ENCODE data around the gene DCN.
"Not testable (repeated sequence)": the region's sequence is repeated elsewhere in the genome, so short reads cannot be mapped to it uniquely, and the experiment has no call there.

Gene DCN, protein sequence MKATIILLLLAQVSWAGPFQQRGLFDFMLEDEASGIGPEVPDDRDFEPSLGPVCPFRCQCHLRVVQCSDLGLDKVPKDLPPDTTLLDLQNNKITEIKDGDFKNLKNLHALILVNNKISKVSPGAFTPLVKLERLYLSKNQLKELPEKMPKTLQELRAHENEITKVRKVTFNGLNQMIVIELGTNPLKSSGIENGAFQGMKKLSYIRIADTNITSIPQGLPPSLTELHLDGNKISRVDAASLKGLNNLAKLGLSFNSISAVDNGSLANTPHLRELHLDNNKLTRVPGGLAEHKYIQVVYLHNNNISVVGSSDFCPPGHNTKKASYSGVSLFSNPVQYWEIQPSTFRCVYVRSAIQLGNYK

GRCh38 chr12:91182636-91183455 lies at the start of gene DCN:
Gene DCN, minus strand, starts transcription at chr12:91182817. Its CDS starts 4,265 bp downstream, at chr12:91178552.
- DNase-seq (ENCODE audit: low read depth), result no peak

GRCh38 chr12:91230841-91231240 lies 48.2 kb upstream of the DCN start:
- no peak for DNase-seq (ENCODE audit: low read depth)

DNA sequence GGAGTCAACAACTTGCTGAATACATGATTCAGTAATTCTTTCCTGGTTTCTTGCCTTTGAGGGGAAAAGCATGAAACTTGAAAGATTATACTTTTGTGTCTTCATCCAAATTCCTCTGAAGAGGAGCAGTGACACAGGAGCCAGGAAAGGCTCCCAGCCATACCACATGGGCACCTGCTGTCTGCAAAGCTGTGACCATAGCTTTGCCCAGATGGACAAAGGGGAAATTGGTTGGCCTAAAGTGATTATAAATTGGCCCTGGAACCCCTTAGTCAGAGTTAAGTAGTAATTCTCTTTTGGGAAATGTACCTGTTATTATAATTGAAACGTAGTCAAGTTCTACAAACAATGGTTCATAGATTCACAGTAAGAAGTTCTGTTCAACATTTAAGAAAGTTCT lies 44.3 kb upstream of the DCN start:
- no peak for DNase-seq (ENCODE audit: low read depth)

DNA sequence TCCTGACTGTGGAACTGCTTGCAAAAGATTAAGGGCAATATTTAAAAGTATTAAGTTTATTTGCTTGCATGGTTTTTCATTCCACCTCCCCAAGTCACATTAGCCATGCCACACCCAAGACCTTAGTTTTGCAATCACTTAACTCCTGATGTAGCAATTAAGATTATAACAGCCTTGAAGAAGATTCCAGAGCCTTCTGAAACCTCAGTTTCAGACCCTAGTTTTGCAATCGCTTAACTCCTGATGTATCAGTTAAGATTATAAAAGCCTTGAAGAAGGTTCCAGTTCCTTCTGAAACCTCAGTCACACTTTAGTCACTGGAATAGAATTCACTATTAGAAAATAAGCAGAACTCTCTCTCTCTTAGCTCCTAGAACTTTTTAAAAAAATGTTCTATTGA lies 42.7 kb upstream of the DCN start:
- DNase-seq (ENCODE audit: low read depth), result no peak

DNA sequence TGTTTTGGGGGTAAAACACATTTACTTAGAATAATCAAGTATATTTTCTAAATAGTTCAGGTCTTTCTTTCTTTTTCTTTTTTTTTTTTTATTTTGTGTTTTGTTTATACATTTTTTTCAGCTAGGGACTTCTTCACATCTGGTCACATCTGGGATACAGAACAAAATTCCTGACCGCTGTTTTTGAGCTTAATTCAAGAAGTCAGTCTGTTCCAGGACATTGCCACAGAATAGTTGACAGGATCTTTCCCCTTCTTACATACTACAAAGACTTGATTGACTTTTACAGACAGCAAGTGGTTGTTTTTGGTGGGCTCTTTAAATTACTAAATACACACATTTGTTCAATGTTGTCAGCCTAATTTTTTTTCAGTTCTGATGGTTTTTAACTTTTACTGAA lies 41.8 kb upstream of the DCN start:
- no peak for DNase-seq (ENCODE audit: low read depth)

GRCh38 chr12:91222746-91223145 lies 40.1 kb upstream of the DCN start:
- no peak for DNase-seq (ENCODE audit: low read depth)

DNA sequence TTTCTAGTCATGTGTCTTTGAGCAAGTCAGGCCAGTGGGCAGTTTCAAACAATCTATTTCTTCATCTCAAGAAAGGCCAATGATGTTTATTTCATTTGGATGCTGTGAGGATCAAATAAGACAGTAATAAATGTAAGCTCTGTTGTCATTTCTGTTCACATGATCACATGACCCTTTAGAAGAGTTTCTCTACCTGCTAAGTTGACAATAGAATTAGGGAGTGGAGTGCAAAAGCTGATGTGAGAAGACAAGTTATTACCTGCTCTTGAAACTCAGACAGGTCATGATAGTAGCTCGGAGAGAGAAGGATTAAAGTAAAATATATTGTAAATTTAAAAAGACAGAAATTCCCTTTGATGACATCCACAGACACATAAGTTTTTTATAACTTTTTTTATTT lies 37.3 kb upstream of the DCN start:
- DNase-seq (ENCODE audit: low read depth), result no peak

DNA sequence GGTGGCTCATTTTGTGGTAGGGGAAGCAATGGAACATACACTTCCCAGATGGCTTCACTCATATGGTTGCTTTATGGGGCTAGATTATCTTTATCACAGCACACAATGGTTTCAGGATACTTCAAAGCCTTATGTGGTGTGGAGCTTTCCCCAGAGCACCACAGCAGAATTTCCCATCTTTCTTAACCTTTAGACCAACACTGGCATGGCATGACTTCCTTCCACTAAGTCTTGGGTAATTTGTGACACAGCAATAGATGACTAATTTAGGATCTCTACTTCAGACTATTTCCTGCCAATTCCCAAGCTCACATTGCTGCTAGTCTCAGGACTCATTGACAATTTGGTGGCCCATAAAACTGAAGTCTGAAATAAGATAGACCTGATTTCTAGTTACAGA lies 36.9 kb upstream of the DCN start:
- no peak for DNase-seq (ENCODE audit: low read depth)

GRCh38 chr12:91216871-91217270 lies 34.3 kb upstream of the DCN start:
- no peak for DNase-seq (ENCODE audit: low read depth)

DNA sequence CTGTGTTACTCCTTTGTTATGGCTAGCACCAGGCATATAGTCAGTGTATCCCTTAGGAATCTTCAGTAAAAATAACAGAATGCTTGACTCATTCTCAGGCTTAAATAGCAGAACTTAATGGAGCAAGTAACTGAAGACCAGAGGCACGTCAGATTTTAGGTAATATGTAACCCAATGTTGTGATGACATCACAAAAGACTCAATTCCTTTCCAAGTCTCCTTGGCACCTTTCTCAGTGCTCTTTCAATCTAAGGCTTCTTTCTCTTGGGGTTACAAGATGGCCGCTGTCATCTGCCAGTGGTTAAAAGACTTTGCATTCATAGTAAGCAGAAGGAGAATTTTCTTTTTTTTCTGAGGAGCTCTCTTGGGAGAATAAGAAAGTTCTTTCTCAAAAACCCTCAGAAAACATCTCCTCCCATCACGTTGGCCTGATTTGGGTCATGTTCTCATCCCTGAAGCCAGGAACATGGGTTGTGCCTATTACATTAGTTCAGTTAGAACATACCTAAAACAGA lies 33.4 kb upstream of the DCN start:
- no peak for DNase-seq (ENCODE audit: low read depth)

GRCh38 chr12:91211866-91212265 lies 29.2 kb upstream of the DCN start:
- DNase-seq (ENCODE audit: low read depth), result no peak

GRCh38 chr12:91210618-91211017 lies 28.0 kb upstream of the DCN start:
- DNase-seq (ENCODE audit: low read depth), result no peak

GRCh38 chr12:91210144-91210543 lies 27.5 kb upstream of the DCN start:
- DNase-seq (ENCODE audit: low read depth), result no peak

GRCh38 chr12:91207301-91207700 lies 24.7 kb upstream of the DCN start:
- DNase-seq (ENCODE audit: low read depth), result not testable (repeated sequence)

- no peak for DNase-seq (ENCODE audit: low read depth)
These were observed 23.2 kb upstream of the DCN start for GRCh38 chr12:91205811-91206210.

DNA sequence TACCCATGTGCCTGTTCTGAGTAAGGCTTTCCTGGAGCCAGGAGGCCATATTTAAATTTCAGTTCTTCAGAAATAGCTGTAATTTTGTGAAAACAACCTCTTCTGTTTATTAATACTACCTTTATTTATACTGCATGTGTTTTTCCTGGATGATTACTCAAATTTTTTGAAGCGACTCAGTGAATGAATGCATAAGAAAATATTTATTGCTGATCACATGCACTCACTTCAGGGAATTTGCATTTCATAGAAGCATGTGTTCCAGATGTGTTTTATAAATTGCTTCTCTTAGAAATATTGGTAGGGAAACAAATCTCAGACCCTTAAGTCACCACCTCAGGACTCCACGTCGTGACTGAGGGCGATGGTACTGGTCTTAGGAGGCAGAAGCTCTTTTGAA lies 21.8 kb upstream of the DCN start:
- no peak for DNase-seq (ENCODE audit: low read depth)

- DNase-seq (ENCODE audit: low read depth), result no peak
These were observed 21.0 kb upstream of the DCN start for GRCh38 chr12:91203610-91204009.

GRCh38 chr12:91202390-91202789 lies 19.8 kb upstream of the DCN start:
- no peak for DNase-seq (ENCODE audit: low read depth)

DNA sequence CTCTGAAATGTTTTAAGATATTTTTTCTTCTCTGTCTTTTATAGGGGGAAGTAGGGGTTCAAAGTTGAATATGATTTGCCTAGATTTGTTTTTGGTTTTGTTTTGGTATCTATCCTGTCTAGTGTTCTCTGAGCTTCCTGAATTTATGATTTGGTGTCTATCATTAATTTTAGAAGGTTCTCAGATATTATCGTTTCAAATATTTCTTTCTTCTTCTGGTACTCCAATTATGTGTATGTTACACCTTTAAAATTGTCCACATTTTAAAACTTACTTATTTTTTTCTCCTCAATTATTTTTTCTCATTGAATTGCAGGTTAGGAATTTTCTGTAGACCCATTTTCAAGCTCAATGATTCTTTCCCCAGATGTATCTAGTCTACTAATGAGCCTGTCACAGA lies 13.8 kb upstream of the DCN start:
- no peak for DNase-seq (ENCODE audit: low read depth)

- DNase-seq (ENCODE audit: low read depth), result no peak
These were observed 11.9 kb upstream of the DCN start for GRCh38 chr12:91194500-91194899.

DNA sequence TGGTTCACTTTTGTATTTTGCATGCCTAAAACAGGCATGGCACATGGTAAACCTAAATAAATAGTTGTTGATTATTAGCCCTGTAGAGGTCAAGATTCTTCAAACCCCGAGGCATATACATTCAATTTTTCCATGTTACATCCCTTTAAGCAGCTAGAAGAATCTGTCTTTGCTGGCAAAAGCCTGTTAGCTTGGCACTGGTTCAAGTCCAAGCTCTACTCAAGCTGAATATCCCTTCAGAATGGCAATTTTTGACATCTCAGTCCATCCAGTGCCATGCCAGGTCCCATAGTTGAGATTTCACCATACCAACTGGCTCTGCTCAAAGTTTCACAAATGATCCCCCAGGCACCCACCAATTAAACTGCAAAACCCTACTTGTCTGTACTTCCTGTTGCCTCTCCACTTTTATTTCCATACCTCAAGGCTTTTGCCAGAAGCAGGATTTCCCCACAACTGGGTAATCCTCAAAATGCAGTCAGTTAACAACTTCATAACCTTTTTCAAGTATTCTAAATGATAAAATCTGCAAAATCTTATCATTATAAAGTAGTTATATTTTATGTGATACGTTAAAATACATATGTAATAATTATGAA lies 9.0 kb upstream of the DCN start:
- DNase-seq (ENCODE audit: low read depth), result no peak

DNA sequence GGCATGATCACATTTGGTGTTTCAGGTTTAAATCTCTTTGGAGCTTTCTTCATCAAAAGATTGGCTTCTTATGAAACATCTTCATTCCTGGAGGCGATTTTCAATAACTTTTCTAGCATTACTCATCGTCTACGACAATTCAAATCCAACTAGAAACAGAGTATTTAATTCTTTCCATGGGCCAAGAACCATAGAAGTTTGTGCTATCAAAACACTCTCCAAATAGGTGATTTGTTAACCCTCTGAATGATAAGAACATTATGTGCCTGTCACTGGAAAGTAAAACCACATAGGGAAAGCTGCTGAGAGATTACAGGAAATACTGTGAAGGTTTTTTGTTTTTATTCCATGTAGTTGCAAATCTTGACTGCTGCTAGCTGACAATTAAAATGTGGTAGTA lies 6.9 kb upstream of the DCN start:
- DNase-seq (ENCODE audit: low read depth), result no peak

GRCh38 chr12:91188778-91189177 lies 6.2 kb upstream of the DCN start:
- no peak for DNase-seq (ENCODE audit: low read depth)
